NCI-H69 (cell line): ENCODE results near the gene CMTM5.
"Not testable (repeated sequence)": the region's sequence is repeated elsewhere in the genome, so short reads cannot be mapped to it uniquely, and the experiment has no call there.

Experiments
- DNase-seq: peaks from one replicate; lab custom pipeline; 2025; lab: John Stamatoyannopoulos, UW

Gene CMTM5

GRCh38 chr14:23378612-23379220 lies 1.9 kb downstream of the CMTM5 start:
- no peak for DNase-seq

DNA sequence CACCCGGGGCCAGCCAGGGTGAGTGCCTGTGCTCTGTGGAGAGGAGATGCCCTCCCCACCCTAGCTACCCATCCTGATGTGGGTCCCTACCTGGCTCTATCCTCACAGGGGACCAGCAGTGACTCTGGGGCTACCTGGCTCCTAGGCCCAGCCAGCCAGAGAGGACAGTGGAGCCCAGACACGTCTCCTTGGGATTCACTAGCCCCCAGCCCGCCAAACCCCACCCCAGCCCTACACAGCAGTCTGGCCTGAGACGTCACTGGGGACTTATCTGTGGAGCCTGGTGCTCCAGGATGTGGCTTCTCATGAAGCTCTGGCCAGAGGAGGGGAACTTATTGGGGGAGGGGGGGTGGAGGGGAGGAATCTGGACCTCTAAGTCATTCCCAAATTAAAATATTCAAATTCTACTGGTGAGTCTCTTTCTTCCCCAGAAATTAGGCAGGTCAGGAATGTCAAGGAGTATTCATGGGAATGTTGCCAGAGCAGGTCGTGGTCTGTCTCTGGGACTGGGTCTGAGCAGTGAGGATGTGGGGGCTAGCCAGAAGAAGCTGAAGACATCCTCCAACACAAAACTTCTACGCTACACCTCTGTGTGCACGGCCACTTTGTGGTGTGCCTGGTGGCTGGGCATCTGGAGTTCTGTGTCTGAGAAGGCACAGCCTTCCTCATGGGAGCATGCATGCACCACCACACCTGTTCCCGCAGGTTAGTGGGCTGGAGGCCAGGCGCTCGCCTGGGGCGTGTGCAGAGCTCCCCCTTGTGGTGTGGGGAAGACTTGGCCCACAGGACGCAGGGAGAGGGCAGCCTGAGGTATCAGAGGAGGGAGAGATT lies 2.7 kb downstream of the CMTM5 start:
- DNase-seq, result peak; percentile 83

DNA sequence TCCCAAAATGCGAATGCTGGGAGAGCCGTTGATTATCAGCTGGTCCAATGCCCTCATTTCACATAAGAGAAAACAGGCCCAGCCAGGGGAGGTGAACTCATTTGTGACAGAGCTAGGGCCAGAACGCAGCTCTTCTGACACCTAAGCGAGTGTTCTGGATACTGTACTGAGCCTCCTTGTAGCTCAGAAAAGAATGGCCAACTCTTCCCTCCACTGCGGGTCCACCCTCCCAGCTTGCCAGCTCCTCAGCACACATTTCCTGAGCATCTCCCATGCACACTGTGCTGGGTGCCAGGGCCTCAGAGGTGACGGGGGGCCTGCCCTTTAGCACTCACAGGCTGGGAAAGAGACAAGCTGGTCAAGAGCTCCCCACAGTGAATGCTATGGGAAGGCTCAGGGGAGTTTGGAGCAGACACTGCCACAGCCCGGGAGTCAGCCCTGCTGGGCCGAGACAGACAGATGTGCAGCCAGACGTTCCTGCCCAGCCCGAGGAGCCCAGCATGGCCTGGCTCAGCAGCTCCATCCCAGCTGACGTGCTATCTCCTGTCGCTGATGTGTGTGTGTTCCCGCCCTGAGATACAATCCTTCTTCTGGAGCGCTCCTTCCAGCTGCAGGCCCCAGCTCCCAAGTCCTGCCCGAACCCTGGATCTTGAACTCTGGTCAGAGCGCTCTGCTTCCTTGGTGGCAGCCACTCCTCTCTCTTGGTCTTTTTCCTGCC lies 3.5 kb downstream of the CMTM5 start:
- no peak for DNase-seq

- no peak for DNase-seq
Measured at GRCh38 chr14:23380976-23381375, 4.1 kb downstream of the CMTM5 start.

DNA sequence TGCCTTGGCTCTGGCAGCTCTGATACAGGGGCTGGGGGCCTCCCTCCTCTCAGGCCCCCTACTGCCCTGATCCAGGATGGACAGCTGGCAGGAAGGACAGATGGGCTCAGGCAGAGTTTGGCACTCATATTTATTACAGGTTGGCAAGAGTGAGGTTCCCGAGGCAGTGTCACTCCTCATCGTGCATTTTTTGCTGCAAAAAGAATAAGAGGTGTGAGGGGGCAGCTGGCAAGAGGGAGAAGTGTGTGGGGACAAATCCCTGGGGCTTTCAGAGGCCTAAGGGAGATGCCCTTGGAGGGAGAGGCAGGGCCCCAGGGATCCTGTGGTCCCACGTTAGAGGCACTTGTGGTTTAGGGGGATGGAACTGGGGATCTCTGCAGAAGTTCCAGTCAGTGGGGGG lies 5.0 kb downstream of the CMTM5 start:
- DNase-seq, result no peak

- no peak for DNase-seq
Measured at GRCh38 chr14:23382276-23382675, 5.4 kb downstream of the CMTM5 start.

DNA sequence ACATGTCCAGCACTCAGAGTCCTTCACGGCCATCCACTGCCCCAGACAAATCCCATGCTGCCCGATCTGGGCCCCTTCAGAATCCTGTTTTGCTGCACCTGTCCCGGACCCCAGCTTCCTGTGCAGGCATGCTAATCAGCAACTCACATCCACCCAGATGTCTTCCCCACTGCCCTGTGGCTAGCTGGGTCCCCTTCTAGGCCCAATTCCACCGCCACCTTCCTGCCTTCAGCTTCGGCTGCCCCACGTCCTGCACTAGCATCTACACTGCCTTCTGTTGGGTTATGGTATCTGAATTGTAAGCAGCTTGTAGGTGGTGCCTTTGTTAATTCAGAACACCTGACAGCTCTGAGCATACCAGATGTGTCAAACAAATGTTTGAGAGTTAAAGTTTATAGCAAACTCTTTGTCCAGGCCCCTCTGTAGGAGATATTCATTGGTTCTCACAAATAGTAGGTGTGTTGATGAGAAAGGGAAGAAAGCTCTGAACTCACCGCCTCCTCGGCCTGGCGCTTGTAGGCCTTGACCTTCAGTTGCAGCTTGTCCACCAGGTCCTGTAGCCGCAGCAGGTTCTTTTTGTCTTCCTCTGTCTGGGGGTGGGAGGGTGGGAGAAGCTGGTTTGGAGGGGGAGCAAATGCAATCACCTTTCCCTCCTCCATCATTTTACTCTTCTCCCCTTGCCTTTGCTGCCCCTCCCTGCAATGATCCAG lies 6.0 kb downstream of the CMTM5 start:
- DNase-seq, result no peak

GRCh38 chr14:23384364-23385080 lies 7.7 kb downstream of the CMTM5 start:
- DNase-seq, result no peak

- DNase-seq, result no peak
Measured at GRCh38 chr14:23385244-23385641, 8.4 kb downstream of the CMTM5 start.

DNA sequence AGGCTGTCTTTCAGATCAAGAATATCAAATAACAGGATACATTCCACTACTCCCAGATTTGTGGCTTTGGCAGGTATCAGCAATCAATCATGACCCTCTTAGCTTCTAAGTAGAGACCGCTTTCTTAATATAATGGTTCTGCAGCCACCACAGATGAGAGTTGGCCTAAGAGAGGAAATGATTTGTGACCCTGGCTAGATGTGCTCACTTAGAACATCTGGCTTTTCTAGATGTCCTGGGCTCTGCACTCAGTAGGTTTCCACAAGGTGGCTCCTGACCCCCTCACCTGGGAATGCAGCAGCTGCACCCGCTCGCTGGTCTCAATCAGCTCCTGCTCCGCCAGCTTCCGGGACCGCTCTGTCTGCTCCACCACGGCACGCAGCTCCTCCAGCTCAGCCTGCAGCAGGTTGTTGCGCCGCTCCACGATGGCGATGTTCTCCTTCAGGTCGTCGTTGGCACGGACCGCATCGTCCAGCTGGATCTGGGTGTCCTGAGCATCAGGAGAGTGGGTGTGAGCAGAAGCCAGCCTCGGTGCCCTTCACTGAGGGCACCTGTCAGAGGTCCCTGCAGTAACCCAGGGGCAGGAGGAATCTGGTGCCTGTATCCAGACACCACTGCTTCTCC lies 8.9 kb downstream of the CMTM5 start:
- no peak for DNase-seq

- DNase-seq, result not testable (repeated sequence)
Measured at GRCh38 chr14:23386266-23386657, 9.4 kb downstream of the CMTM5 start.

- no peak for DNase-seq
Measured at GRCh38 chr14:23386999-23387398, 10.2 kb downstream of the CMTM5 start.

DNA sequence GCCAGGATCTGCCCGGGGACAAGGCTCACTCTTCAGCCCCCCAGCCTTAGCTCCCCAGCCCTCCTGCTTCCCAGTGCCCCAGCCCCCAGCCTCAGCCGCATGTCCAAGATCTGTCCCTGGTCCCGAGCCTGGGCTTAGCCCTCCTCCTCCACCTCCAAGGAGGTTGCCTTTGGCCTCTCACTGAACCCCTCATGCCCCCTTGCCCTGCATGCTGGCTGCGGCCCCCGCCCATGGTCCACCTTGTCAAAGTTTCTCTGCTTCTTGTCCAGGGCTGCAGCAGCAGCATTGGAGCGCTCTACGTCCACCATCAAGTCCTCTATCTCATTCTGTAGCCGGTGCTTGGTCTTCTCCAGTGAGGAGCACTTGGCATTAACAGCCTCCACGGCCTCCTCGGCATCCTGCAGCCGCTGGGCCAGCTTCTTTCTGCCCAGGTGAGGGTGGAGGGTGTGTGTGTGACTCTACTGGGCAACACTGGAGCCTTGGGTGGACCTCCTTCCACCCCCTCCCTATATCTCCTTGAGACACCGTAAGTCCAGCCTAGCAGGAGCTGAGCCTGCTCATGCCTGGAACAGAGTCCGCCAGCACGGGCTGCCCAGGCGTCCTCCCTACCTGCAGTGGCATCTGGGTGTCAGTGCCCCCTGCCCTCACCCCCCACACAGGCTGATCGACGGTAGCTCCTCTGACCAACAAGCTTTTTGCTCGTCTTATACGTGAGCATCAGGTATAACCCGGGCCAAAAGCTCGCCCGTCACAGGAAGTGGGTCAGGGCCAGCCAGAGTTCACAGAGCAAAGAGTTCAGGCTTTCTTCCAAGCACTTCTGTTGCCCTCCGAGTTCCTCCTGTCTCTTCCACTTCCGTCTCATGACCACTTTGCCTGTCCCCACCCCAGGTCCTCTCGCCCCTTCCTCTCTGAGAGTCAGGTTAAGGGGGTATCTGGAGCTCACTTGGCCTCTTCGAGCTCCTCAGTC lies 11.4 kb downstream of the CMTM5 start:
- DNase-seq, result no peak

- DNase-seq, result no peak
Measured at GRCh38 chr14:23388996-23389395, 12.2 kb downstream of the CMTM5 start.

DNA sequence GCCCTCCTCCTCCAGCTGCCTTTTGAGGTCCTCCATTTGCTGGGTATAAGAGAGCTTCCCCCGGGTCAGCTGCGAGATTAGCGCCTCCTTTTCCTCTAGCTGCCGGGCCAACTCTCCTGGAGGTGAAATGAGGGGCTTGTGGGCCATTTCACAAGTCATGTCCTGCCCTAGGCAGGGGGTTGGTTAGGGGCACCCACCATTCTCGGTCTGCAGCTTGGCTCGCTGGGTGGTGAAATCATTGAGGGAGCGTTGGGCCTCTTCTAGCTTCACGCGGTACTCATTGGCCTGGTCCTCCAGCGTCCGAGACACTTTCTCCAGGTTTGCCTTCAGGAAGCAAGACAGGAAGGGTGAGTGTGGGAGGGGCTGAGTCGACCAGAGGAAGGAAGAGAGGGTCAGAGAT lies 12.6 kb downstream of the CMTM5 start:
- DNase-seq, result no peak

DNA sequence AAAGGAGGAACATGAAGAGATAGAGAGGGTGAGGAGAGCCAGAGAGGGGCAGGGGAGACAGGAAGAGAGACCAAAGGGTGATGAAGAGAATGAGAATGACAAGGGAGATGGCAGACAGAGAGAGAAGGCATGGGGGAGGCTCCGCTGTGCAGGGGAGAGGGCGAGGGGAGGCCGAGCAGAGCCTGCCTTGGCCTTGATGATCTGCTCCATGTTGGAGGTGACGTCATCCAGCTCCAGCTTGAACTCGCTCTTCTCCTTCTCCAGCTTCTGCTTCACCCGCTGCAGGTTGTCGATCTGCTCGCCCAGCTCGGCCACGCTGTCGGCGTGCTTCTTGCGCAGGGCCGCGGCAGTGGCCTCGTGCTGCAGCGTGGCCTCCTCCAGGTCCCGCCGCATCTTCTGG lies 13.0 kb downstream of the CMTM5 start:
- not testable (repeated sequence) for DNase-seq

GRCh38 chr14:23392613-23393012 lies 15.8 kb downstream of the CMTM5 start:
- DNase-seq, result no peak

GRCh38 chr14:23396126-23396525 lies 19.3 kb downstream of the CMTM5 start:
- no peak for DNase-seq

GRCh38 chr14:23396781-23397407 lies 20.0 kb downstream of the CMTM5 start:
- DNase-seq, result no peak

DNA sequence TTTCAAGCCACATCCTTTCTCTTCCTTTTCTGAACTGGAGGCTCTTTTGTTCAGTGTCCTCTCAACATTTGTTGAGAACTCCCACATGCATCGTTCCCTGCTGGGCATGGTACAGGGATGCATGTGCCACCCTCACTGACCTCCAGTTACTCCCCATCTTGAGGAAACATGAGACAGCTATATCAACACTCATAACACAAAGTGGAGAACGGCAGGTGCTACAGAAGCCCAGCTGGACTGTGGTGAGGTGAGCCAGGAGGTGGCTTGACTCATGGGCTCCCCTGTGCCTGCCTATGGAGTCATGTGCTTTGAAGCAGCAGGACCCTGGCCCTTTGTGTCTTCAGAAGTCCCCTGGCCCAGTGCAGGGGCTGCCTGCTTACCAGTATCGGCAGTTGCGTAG lies 21.5 kb downstream of the CMTM5 start:
- DNase-seq, result peak; percentile 35
